Mucosa of stomach (tissue), 1 donor: ENCODE data around the gene MZT2A.
"Not testable (repeated sequence)": the region's sequence is repeated elsewhere in the genome, so short reads cannot be mapped to it uniquely, and the experiment has no call there.

Experiments
- H3K27me3 ChIP-seq: one replicate; pipeline ENCODE4 v1.7.0; 2013; ENCODE audit warnings: mild to moderate bottlenecking, low read length; ENCODE audit not compliant: control insufficient read depth, insufficient read depth
- H3K36me3 ChIP-seq: one replicate; pipeline ENCODE4 v1.7.0; 2013; ENCODE audit warnings: low read length; ENCODE audit not compliant: control insufficient read depth, insufficient read depth
- H3K4me1 ChIP-seq: one replicate; pipeline ENCODE4 v1.7.0; 2013; ENCODE audit warnings: mild to moderate bottlenecking, low read length; ENCODE audit not compliant: control insufficient read depth, insufficient read depth
- H3K4me3 ChIP-seq: one replicate; pipeline ENCODE4 v1.7.0; 2013; ENCODE audit warnings: low read length
- H3K9ac ChIP-seq: one replicate; pipeline ENCODE4 v1.7.0; 2013; ENCODE audit warnings: mild to moderate bottlenecking, low read length, moderate library complexity
- H3K9me3 ChIP-seq: one replicate; pipeline ENCODE4 v1.7.0; 2013; ENCODE audit warnings: mild to moderate bottlenecking, low read length, moderate library complexity; ENCODE audit not compliant: control insufficient read depth
- donor health status: Pancreatic carcinoma.

The MZT2A gene

DNA sequence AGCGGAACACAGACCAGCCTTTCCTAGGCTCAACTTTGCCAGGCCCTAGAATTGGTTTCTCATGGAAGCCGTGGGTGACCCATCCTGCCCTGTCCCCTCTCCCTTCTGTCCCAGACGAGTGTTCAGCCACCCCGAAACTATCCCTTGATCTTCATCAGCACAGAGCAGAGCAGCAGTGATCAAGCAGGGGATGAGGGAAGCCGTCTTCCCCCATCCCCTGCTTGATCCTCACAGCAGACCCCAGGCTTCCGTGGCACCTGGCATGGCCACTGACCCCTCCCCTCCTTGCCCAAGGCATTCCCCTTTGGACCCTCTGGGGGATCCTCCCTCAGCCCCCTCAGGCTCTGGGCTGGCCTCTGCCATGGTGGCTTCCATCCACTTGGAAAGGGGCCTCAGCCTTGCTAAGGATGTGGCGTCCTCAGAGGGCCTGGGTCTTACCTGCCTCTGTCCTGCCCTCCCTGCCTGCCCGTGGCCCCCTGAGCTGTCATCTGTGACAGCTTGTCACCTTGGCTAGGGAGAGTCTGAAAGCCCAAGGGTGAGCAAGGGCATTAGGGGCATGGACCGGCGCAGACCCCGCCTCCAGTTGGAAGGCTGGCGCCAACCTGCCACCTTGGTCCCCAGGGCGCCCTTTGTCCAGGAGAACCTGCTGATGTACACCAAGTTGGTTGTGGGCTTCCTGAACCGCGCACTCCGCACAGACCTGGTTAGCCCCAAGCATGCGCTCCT lies 25.1 kb upstream of the MZT2A start:
- no peak overlapping the region for H3K9ac ChIP-seq
- H3K4me1 ChIP-seq, result no peaks in the 10 kb centered on the region
- H3K4me3 ChIP-seq, result no peak overlapping the region
- no peaks in the 10 kb centered on the region for H3K27me3 ChIP-seq
- H3K36me3 ChIP-seq, result no peaks in the 10 kb centered on the region
- H3K9me3 ChIP-seq, result no peaks in the 10 kb centered on the region

DNA sequence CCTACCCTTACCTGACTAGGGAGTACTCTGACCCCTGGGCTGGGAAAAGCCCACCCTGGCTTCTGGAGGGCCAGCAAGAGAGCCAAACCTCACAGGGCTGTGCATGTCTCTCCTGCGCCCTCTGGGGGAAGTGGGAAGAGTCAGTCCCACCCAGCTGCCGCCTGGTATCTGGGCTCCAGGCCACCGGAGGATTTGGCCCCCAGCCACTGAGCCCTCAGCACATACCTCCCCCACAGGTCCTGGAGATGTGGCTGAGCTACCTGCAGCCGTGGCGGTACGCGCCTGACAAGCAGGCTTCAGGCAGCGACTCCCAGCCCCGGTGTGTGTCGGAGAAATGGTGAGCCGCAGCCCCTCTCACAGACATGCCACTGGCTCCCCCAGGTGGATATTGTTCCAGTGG lies 24.4 kb upstream of the MZT2A start:
- H3K9me3 ChIP-seq, H3K4me1 ChIP-seq, H3K9ac ChIP-seq, H3K4me3 ChIP-seq, H3K36me3 ChIP-seq, H3K27me3 ChIP-seq: not testable (repeated sequence)

DNA sequence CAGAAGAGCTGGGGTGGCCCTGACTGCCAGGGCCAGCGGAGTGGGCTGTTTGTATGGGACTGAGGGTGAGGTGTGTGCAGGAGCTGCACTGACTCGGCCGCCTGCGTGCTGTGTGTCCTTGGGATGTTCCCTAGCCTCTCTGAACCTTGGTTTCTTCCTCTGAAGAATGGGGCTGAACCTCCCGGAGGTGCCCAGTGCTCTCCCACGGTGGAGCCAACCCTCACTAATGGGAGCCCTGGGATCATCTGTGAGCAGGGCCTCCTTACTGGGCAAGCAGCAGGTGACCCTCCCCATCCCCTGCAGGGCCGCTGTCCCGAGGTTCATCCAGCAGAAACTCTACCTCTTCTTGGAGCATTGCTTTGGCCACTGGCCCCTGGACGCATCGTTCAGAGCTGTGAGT lies 23.8 kb upstream of the MZT2A start:
- Histone ChIP-seq H3K4me3 (no peak overlapping the region), H3K27me3 (no peaks in the 10 kb centered on the region), H3K36me3 (no peaks in the 10 kb centered on the region), H3K4me1 (no peaks in the 10 kb centered on the region), H3K9me3 (no peaks in the 10 kb centered on the region), H3K9ac (no peak overlapping the region)

DNA sequence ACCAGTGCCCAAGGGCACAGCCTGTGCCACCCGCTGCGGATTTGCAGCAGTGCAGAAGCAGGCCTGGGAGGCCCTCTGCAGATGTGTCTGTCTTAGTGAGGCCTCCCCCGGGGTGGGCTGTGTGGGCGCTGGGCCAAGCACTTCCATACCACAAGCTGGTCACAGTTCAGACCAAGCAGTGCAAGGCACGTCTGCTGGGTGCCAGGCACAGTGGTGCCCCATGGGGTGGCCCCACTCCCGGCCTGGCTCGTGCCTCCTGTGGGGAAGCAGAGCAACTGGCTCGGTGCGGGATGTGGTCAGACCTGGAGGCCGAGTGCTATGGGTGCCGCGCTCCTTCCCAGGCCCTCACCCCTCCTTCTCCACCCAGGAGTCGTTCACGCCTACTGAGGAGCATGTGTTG lies 23.0 kb upstream of the MZT2A start:
- not testable (repeated sequence) for H3K36me3 ChIP-seq, H3K4me3 ChIP-seq, H3K4me1 ChIP-seq, H3K9ac ChIP-seq, H3K9me3 ChIP-seq, H3K27me3 ChIP-seq

DNA sequence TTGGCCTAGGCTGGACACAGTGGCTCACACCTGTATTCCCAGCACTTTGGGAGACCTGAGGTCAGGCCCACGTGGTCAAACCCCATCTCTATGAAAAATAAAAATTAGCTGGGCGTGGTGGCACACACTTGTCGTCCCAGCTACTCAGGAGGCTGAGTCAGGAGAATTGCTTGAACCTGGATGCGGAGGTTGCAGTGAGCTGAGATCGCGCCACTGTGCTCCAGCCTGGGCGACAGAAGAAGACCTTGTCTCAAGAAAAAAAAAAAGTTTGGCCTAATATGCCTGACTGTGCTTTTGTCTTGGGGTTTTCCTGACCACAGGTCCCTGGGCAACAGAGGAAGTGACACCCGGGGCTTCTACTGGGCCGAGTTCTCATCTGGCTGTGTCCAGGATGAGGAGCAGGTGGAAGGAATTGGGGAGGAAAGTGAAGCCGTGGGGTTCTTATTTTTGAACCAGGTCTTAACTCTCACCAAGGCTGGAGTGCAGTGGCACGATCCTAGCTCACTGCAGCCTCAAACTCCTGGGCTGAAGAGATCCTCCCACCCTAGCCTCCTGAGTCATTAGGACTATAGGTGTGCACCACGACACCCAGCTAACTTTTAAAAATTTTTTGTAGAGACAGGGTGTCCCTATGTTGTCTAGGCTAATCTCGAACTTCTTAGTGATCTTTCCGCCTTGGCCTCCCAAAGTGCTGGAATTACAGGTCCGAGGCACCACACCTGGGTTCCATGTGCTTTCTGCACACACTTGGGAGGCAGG lies 22.4 kb upstream of the MZT2A start:
- H3K9ac ChIP-seq, H3K4me1 ChIP-seq, H3K9me3 ChIP-seq, H3K36me3 ChIP-seq, H3K4me3 ChIP-seq, H3K27me3 ChIP-seq: not testable (repeated sequence)

DNA sequence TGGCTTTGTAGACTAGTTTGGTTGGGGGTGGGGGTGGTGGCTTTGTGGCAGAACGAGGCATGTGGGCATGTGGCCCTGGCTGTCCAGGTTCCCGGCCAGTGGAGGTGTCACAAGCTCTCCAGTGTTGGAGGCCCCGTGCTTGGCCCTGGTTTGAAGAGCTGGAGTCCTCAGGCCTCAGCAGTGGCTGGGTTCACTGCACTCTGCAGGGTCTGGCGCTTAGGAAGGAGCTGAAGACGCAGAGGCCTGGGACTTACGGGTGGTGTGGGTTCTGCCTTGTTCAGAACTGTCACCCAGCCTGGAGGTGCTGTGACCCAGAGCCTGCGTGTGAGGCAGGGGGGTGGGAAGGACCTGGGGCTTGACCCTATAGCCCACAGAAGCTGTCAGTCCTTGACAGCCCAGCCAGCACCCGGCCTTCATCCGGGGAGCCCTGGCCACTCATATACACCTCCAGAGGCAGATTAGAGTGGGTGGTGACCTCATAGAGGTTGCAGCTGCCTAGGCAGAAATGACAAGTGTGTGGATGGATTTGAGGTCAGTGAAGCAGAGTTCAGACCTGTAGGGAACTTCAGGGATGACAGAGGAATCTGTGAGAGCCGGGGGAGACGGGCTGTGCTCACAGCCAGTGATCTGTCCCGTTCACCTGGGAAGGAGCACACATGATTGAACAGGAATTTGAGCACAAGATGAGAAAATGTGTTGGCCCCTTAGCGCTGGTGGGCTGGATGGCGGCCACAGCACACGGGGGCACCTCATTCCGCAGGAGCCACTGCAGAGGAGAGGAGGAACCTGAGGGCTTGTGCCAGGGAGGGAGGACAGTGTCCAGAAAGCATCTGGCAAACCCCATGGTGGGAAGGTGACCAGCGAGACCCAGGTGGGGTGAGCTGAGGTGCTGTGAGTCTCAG lies 20.0 kb upstream of the MZT2A start:
- not testable (repeated sequence) for H3K9ac ChIP-seq, H3K9me3 ChIP-seq, H3K4me3 ChIP-seq, H3K4me1 ChIP-seq, H3K36me3 ChIP-seq, H3K27me3 ChIP-seq

DNA sequence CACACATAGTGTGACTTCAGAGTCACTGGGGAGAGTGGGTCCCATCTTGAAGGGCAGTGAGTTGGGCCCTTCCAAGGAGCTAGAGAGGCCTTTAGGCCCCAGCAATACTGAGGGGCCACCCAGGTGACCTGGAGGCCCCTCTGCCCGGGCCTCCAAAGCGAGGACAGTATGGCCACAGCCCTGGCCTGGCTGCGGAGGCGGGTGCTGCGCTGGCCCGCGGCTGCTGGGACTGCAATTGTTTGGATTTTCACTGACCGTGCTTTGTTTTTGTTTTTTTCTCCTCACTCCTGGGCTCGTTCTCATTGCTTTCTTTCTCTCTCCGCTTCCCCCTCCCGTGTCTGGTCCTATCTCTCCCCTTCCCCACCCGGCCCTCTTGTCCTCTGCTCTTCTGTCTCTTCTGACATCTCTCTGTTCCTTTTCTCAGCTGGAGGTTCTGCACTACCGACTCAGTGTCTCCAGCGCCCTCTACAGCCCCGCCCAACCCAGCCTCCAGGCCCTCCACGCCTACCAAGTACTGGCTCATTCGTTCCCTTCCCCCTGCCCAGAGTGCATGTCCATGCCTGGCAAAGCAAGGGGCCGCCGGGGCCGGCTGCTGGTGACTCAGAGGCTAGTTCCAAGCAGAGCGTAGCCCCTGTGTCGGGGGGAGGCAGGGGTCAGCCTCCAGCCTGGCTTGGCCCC lies 19.2 kb upstream of the MZT2A start:
- H3K27me3 ChIP-seq, H3K9me3 ChIP-seq, H3K9ac ChIP-seq, H3K36me3 ChIP-seq, H3K4me1 ChIP-seq, H3K4me3 ChIP-seq: not testable (repeated sequence)

DNA sequence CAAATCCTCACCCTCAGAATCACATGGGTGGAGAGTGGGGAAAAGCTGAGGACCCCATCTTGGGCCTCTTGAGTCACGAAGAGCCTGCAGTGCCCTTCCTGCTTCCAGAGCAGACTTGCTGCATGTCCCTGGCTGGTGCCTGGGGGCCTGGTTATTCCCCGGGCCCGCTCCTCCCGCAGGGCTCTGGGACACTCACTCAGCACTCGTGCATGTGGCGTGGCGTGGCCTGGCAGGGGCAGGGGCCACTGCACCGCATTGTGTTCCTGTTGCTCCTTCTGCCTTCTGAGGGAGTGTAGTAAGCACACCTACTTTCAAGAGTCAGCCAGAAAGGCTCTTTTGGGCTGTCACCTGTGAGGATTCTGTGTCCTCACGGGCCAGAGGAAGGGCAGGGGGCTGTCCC lies 17.4 kb upstream of the MZT2A start:
- no peak overlapping the region for H3K9ac ChIP-seq
- no peaks in the 10 kb centered on the region for H3K27me3 ChIP-seq
- H3K9me3 ChIP-seq, result no peaks in the 10 kb centered on the region
- H3K4me1 ChIP-seq, result no peaks in the 10 kb centered on the region
- no peak overlapping the region for H3K4me3 ChIP-seq
- H3K36me3 ChIP-seq, result no peaks in the 10 kb centered on the region

DNA sequence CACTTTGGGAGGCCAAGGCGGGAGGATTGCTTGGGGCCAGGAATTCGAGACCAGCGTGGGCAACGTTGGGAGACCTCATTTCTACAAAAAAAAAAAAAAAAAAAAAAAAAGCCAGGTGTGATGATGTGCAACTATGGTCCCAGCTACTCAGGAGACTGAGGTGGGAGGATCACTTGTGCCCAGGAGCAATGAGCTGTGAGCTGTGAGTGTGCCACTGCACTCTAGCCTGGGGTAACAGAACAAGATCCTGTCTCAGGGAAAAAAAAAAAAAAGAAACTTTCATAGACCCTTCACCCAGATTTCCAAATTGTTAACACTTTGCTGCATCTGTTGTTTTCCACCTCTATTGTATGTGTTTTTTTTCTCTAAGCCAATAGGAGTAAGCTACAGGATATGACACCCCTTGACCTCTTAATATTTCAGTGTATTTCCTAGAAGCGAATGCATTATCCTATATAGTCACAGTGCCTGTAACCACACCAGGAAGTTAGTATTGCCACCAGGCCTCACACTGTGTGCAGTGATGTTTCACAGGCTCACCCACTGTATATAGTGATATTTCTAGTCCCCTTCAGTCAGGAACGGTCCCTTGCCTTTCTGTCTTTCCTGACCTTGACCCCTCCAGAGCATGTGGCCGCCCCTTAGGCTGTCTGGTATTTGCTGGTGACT lies 12.0 kb upstream of the MZT2A start:
- H3K4me3 ChIP-seq, H3K9me3 ChIP-seq, H3K27me3 ChIP-seq, H3K4me1 ChIP-seq, H3K9ac ChIP-seq, H3K36me3 ChIP-seq: not testable (repeated sequence)

DNA sequence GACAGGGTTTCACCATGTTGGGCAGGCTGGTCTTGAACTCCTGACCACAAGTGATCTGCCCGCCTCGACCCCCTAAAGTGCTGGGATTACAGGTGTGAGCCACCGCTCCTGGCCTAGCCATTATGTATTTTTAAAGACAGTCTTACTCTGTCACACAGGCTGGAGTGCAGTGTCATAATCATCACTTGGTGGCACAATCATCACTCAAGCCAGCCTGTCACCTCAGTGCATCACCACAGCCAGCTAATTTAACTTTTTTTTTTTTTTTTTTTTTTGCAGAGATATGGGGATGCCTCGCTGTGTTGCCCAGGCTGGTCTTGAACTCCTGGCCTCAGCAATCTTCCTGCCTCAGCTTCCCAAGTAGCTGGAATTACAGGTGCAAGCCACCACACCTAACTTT lies 11.4 kb upstream of the MZT2A start:
- H3K27me3 ChIP-seq, result not testable (repeated sequence)

DNA sequence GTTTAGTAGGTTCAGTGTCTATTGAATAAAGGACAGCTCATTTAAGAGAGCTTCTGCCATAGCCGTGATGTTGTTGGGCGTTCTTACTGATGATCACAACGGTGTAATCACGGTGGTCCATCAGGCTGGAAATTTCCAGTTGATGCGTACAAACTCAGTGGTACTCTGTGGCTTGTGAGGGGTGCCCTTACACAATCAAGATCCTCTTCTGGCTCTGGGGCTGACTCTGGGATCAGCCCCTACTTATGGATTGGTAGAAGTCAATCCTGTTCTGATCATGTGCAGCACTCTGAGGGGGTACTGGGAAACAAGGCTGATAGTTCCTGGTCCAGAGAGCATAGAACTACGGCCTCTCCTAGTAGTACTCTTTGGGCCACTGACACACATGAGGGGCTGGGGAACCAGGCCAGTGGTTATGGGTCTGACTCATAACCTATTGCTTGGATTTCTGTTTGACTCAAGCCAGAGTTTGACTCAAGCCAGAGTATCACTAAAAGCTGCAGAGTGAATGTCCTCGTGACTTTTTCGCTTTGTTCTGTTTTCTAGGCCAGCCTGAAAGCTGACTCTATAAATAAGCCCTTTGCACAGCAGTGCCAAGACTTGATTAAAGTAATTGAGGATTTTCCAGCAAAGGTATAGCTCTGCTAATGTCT lies 6.2 kb upstream of the MZT2A start:
- not testable (repeated sequence) for H3K27me3 ChIP-seq, H3K9ac ChIP-seq, H3K4me1 ChIP-seq, H3K9me3 ChIP-seq, H3K36me3 ChIP-seq, H3K4me3 ChIP-seq

More for the DNA sequence above, 11.4 kb upstream of the MZT2A start:
- not testable (repeated sequence) for H3K36me3 ChIP-seq, H3K9me3 ChIP-seq, H3K4me3 ChIP-seq, H3K4me1 ChIP-seq, H3K9ac ChIP-seq
